Measurements from ENCODE around the gene UBL7.

GRCh38 chr15:74396445-74397238 is 64.3 kb downstream of the UBL7 start:
- TF ChIP-seq POLR2AphosphoS5 (IDR thresholded peaks at IDR 0.05; ENCODE audit: low read depth, low read length) (peak; percentile 75), POLR2A (IDR thresholded peaks at IDR 0.05; ENCODE audit: low read depth, low read length) (peak; percentile 65), TAF1 (IDR thresholded peaks at IDR 0.05; ENCODE audit: low read depth, low read length) (peak; percentile 61; the same call in 1 of the 2 replicates), PAX5 (IDR thresholded peaks at IDR 0.05; ENCODE audit: insufficient read depth, low read length, severe bottlenecking) (no peak)
